Smooth muscle cell (in vitro differentiated cells): ENCODE data around the gene C15orf61. TPM values are rescaled to one million over a fixed set of nuclear protein-coding genes. Genes with fewer than 3 reads are reported as not detected.

Experiments
- DNase-seq: peaks from one replicate; lab custom pipeline; 2025; ENCODE audit not compliant: unreplicated experiment; lab: John Stamatoyannopoulos, UW
- H2AFZ ChIP-seq: fragments of 200-600 bp; sonication (generic); 2 replicates; pipeline ENCODE4 v1.6.0; 2016; ENCODE audit warnings: antibody characterized with exemption, low read depth, mild to moderate bottlenecking
- H3F3A ChIP-seq: fragments of 200-600 bp; sonication (generic); 2 replicates; pipeline ENCODE4 v1.6.0; 2017; ENCODE audit warnings: antibody characterized with exemption, low read depth
- H3K27ac ChIP-seq: fragments of 200-600 bp; sonication (generic); 2 replicates; pipeline ENCODE4 v1.5.1; 2016; ENCODE audit warnings: low read depth, mild to moderate bottlenecking
- H3K27me3 ChIP-seq: fragments of 200-600 bp; sonication (generic); 2 replicates; pipeline ENCODE4 v1.6.1; 2016; ENCODE audit warnings: low read depth, mild to moderate bottlenecking
- H3K36me3 ChIP-seq: fragments of 200-600 bp; sonication (generic); 2 replicates; pipeline ENCODE4 v1.5.1; 2016; ENCODE audit warnings: low read depth
- H3K4me1 ChIP-seq: fragments of 200-600 bp; sonication (generic); 2 replicates; pipeline ENCODE4 v1.5.1; 2016; ENCODE audit warnings: low read depth
- H3K4me2 ChIP-seq: fragments of 200-600 bp; sonication (generic); 2 replicates; pipeline ENCODE4 v1.6.0; 2016; ENCODE audit warnings: mild to moderate bottlenecking
- H3K4me3 ChIP-seq: fragments of 200-600 bp; sonication (generic); 2 replicates; pipeline ENCODE4 v1.5.1; 2016; ENCODE audit warnings: mild to moderate bottlenecking
- H3K79me2 ChIP-seq: fragments of 200-600 bp; sonication (generic); 2 replicates; pipeline ENCODE4 v1.6.0; 2016; ENCODE audit warnings: low read depth, mild to moderate bottlenecking
- H3K9ac ChIP-seq: fragments of 200-600 bp; sonication (generic); 2 replicates; pipeline ENCODE4 v1.6.0; 2016; ENCODE audit warnings: low read depth
- H3K9me3 ChIP-seq: fragments of 200-600 bp; sonication (generic); replicated peaks from 2 replicates; pipeline ENCODE4 v1.5.1; 2016; ENCODE audit warnings: low read depth
- H4K20me1 ChIP-seq: fragments of 200-600 bp; sonication (generic); 2 replicates; pipeline ENCODE4 v1.6.0; 2016; ENCODE audit warnings: low read depth
- CTCF ChIP-seq: fragments of 200-600 bp; sonication (generic); IDR thresholded peaks from 2 replicates; pipeline ENCODE4 v1.5.1; 2017; ENCODE audit warnings: borderline replicate concordance, mild to moderate bottlenecking, antibody characterized with exemption; ENCODE audit not compliant: insufficient read depth, poor library complexity, severe bottlenecking
- WGBS: methylation state at CpG from one replicate; pipeline ENCODE4 v1.1.7; 2016; ENCODE audit warnings: low lambda C conversion rate; 5-methylcytosine and 5-hydroxymethylcytosine counted together
- polyA plus RNA-seq: library from polyadenylated mRNA; unstranded; fragments of >200 nt; fragmentation: Nextera tagmentation; extraction: Ambion mirVana; gene quantifications from 2 replicates; pipeline ENCODE4 v1.2.1, GENCODE V29; 2016
- total RNA-seq: library from RNA; depleted of rRNA; stranded (reverse); fragments of >200 nt; gene quantifications from 2 replicates; pipeline ENCODE4 v1.2.3, GENCODE V29; 2014

The C15orf61 gene
- total RNA-seq = 0.81 and 8.0 TPM in 2 replicates
- 5.6 and 5.9 TPM in 2 replicates for polyA plus RNA-seq

GRCh38 chr15:67521029-67521782 is at the start of gene C15orf61:
Gene C15orf61 (plus strand): TSS chr15:67521131. CDS start chr15:67521249, 118 bp downstream.
- H3F3A ChIP-seq = no peaks in the 10 kb centered on the region
- peak within 1 kb of the TSS; percentile 84 for H3K27ac ChIP-seq
- peak within 1 kb of the TSS; percentile 87 for H3K9ac ChIP-seq
- WGBS = 1% methylated on average over 88 of the region's 94 CpGs
- peak within 1 kb of the TSS; percentile 96 for H2AFZ ChIP-seq
- no peak for TF ChIP-seq CTCF
- peaks cover 24% of the 10 kb centered on the region for H3K79me2 ChIP-seq
- H4K20me1 ChIP-seq = peaks cover 21% of the 10 kb centered on the region
- H3K9me3 ChIP-seq = no peaks in the 10 kb centered on the region
- peaks cover 21% of the 10 kb centered on the region for H3K4me1 ChIP-seq
- H3K4me2 ChIP-seq = peak within 1 kb of the TSS; percentile 97
- no peaks in the 10 kb centered on the region for H3K27me3 ChIP-seq
- peak; percentile 75 for DNase-seq
- H3K36me3 ChIP-seq = no peaks in the 10 kb centered on the region
- peak within 1 kb of the TSS; percentile 73 for H3K4me3 ChIP-seq

DNA sequence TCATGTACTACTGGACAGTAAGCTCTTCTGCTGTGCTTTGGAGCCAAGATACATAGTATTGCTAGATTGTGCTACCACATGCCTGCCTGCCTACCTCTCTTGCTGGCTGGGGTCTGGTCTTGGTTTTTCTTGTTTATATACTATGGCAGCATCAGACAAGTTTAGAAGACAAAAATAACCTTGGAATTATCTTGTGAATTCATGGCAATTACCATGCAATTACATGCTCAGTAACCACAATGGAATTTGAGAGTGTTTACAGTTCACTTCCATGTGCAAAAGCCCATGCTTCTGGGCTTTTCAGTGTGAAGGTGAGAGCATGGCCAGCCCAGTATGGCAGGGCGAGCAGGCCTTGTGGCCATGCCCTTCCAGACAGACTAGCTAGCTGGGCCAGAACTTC is 48.0 kb upstream of the C15orf61 start:
- no peak overlapping the region for H3K27ac ChIP-seq
- H3K4me2 ChIP-seq = no peak overlapping the region
- no peak for TF ChIP-seq CTCF
- H3K27me3 ChIP-seq = peaks cover 1% of the 10 kb centered on the region
- H3K4me3 ChIP-seq = no peak overlapping the region
- H3K9me3 ChIP-seq = no peaks in the 10 kb centered on the region
- H2AFZ ChIP-seq = no peak overlapping the region
- no peaks in the 10 kb centered on the region for H3K79me2 ChIP-seq
- no peaks in the 10 kb centered on the region for H4K20me1 ChIP-seq
- no peaks in the 10 kb centered on the region for H3F3A ChIP-seq
- H3K36me3 ChIP-seq = no peaks in the 10 kb centered on the region
- WGBS = 82% methylated on average over 1 of the region's 1 CpG
- DNase-seq = no peak
- no peak overlapping the region for H3K9ac ChIP-seq
- no peaks in the 10 kb centered on the region for H3K4me1 ChIP-seq

DNA sequence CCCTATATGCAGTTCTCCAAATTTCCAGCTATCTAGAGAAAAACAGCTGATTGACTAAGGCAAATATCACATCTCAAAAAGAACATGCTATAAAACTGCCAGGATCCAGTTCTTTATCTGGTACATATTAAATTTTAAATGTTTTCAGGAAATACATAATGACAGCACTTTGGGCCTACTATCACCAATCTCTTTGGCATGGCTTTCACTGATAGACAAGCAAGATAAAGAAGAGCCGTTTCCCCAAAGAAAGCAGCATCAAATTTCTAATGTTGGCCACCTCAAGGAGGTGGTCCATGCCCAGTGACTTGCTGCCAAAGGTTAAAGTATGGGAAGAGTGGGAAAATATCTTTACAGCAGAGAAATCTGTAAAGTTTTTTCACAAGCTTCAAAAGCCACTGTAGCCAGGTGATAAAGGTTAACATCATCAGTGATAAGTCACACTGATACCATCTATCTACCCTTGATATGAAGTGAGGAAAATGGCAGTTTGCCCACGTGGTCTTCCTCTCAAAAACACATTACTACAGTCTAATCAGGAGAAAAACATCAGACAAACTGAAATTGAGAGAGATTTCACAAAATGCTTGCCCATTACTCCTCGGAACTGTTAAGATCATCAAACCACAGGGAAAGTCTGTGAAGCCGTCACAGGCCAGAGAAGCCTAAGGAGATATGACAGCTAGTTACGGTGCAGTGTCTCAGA is 46.4 kb upstream of the C15orf61 start:
- H3K4me2 ChIP-seq = no peak overlapping the region
- no peaks in the 10 kb centered on the region for H3F3A ChIP-seq
- no peaks in the 10 kb centered on the region for H3K79me2 ChIP-seq
- H3K4me3 ChIP-seq = no peak overlapping the region
- H3K27me3 ChIP-seq = no peaks in the 10 kb centered on the region
- DNase-seq = no peak
- H3K9me3 ChIP-seq = no peaks in the 10 kb centered on the region
- no peaks in the 10 kb centered on the region for H3K4me1 ChIP-seq
- no peaks in the 10 kb centered on the region for H4K20me1 ChIP-seq
- H3K9ac ChIP-seq = no peak overlapping the region
- no peak overlapping the region for H2AFZ ChIP-seq
- WGBS = 76% methylated on average over 5 of the region's 5 CpGs
- no peaks in the 10 kb centered on the region for H3K36me3 ChIP-seq
- H3K27ac ChIP-seq = no peak overlapping the region
- no peak for TF ChIP-seq CTCF
